Measurements from ENCODE around the gene RHOD. TPM values are rescaled to one million over a fixed set of nuclear protein-coding genes. Genes with fewer than 3 reads are reported as not detected.

RHOD gene
- total RNA-seq, 1 experiment from 2014 or later = 24.7 TPM

GRCh38 chr11:67118801-67119584 is 62.3 kb downstream of the RHOD start, which contains the start of gene KDM2A:
KDM2A (plus strand) TSS chr11:67119263; CDS start chr11:67121317, 2,054 bp downstream.
- intact Hi-C loops (cut with micrococcal nuclease; ENCODE audit: unreplicated experiment) = no loop called here
- DNase-seq = peak; percentile 96
- CTCF ChIA-PET = interaction anchor here (0.6 to 1.2 kb wide), 9 partner anchors 9 to 227 kb away, joined by 3 to 8 read pairs (median 4); no protein-coding TSS in a partner anchor
- Mint-ChIP-seq H3K36me3 (ENCODE audit: insufficient read depth, unreplicated experiment) (peaks cover 43% of the 10 kb centered on the region), H3K27ac (ENCODE audit: unreplicated experiment) (peak within 1 kb of the TSS; percentile 86), H3K27me3 (ENCODE audit: unreplicated experiment) (no peaks in the 10 kb centered on the region), H3K9me3 (ENCODE audit: low read depth, unreplicated experiment) (no peaks in the 10 kb centered on the region), H3K4me3 (ENCODE audit: low read depth, unreplicated experiment) (peak within 1 kb of the TSS; percentile 90), H3K4me1 (ENCODE audit: low read depth, unreplicated experiment) (peaks cover 8% of the 10 kb centered on the region)
- BruUV-seq (replicated peaks) = no TSS peak
- TF ChIP-seq CTCF (IDR thresholded peaks at IDR 0.05; ENCODE audit: unreplicated experiment) = peak; percentile 67

- TF ChIP-seq CTCF (IDR thresholded peaks at IDR 0.05; ENCODE audit: unreplicated experiment) = no peak
- H3K36me3 Mint-ChIP-seq (ENCODE audit: insufficient read depth, unreplicated experiment) = peaks cover 47% of the 10 kb centered on the region
- BruUV-seq (replicated peaks) = no TSS peak
- H3K4me3 Mint-ChIP-seq (ENCODE audit: low read depth, unreplicated experiment) = peak overlapping the region; percentile 90
- no peaks in the 10 kb centered on the region for H3K27me3 Mint-ChIP-seq (ENCODE audit: unreplicated experiment)
- intact Hi-C loops (cut with micrococcal nuclease; ENCODE audit: unreplicated experiment) = loop anchor here (5.0 to 10.0 kb wide), 2 partner anchors 43 to 125 kb away; no protein-coding TSS in a partner anchor
- DNase-seq = peak; percentile 43
- no peaks in the 10 kb centered on the region for H3K4me1 Mint-ChIP-seq (ENCODE audit: low read depth, unreplicated experiment)
- CTCF ChIA-PET = interaction anchor here (0.6 to 1.2 kb wide), 9 partner anchors 8 to 226 kb away, joined by 3 to 8 read pairs (median 4); no protein-coding TSS in a partner anchor
- H3K9me3 Mint-ChIP-seq (ENCODE audit: low read depth, unreplicated experiment) = no peaks in the 10 kb centered on the region
- H3K27ac Mint-ChIP-seq (ENCODE audit: unreplicated experiment) = peak overlapping the region; percentile 86
These were observed 63.1 kb downstream of the RHOD start for GRCh38 chr11:67119585-67120391.

GRCh38 chr11:67120456-67120855 is 63.8 kb downstream of the RHOD start:
- H3K9me3 Mint-ChIP-seq (ENCODE audit: low read depth, unreplicated experiment) = no peaks in the 10 kb centered on the region
- CTCF ChIA-PET = interaction anchor here (0.7 kb wide), 1 partner anchor 28 kb away, joined by 3 read pairs; no protein-coding TSS in a partner anchor
- H3K36me3 Mint-ChIP-seq (ENCODE audit: insufficient read depth, unreplicated experiment) = peaks cover 54% of the 10 kb centered on the region
- BruUV-seq (replicated peaks) = no TSS peak
- intact Hi-C loops (cut with micrococcal nuclease; ENCODE audit: unreplicated experiment) = loop anchor here (5.0 to 10.0 kb wide), 2 partner anchors 42 to 124 kb away; no protein-coding TSS in a partner anchor
- H3K27me3 Mint-ChIP-seq (ENCODE audit: unreplicated experiment) = no peaks in the 10 kb centered on the region
- H3K4me1 Mint-ChIP-seq (ENCODE audit: low read depth, unreplicated experiment) = no peaks in the 10 kb centered on the region
- no peak for TF ChIP-seq CTCF (IDR thresholded peaks at IDR 0.05; ENCODE audit: unreplicated experiment)
- DNase-seq = no peak
- peak overlapping the region; percentile 86 for H3K27ac Mint-ChIP-seq (ENCODE audit: unreplicated experiment)
- peak overlapping the region; percentile 90 for H3K4me3 Mint-ChIP-seq (ENCODE audit: low read depth, unreplicated experiment)

All from Calu3 (cell line).